HG02970 (cell line): ENCODE measurements around the gene CNGA2.

Source experiments
- ATAC-seq: cut with Tn5 transposase; IDR thresholded peaks from one replicate; pipeline ENCODE4 v1.9.1; 2021; ENCODE audit warnings: mild to moderate bottlenecking, moderate library complexity, moderate number of reproducible peaks; ENCODE audit not compliant: unreplicated experiment, low FRiP score

The CNGA2 gene

DNA sequence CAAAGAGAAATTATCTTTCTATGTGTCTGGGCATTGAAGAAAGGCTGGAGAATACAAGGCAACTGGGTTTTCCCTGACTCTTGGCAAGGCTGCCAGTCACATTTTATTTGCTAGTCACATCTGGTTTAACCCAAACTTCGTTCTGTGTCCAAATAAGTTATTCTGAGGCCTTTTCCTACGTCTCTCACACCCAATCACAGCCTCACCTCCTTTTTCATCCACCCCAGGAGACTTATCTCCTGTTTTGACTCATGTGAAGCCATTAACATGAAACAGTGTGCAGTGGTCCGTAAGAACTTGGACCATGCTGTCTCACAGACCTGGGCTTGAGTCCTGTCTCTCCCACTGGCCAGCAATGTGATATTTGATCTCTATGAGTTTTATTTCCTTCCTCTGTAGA is 59.3 kb downstream of the CNGA2 start:
- no peak for ATAC-seq
